HEK293 (cell line): ENCODE results near the gene CACNA2D3.

ENCODE experiments used
- CTCF ChIA-PET: fragments of 350-600 bp; formaldehyde crosslinking; extraction: SDS; loops from one replicate; lab custom pipeline; 2021; ENCODE audit warnings: antibody characterized with exemption; lab: Yijun Ruan, JAX
- POLR2A ChIA-PET: fragments of 300-600 bp; formaldehyde crosslinking; extraction: SDS; loops from one replicate; lab custom pipeline; 2020; ENCODE audit warnings: antibody characterized with exemption, inconsistent platforms; lab: Yijun Ruan, JAX
- H3K27ac ChIP-seq: fragments of 200-500 bp; sonication (Bioruptor generic); 2 replicates; pipeline ENCODE4 v1.5.1; 2014; ENCODE audit warnings: low read depth, low read length, control low read depth, inconsistent platforms; ENCODE audit errors: extremely low read depth
- H3K36me3 ChIP-seq, 2 experiments: fragments of 200-500 bp in 1 of 2; sonication (Bioruptor generic) in 1 of 2; 1 replicate in 1 of 2; 2 replicates in 1 of 2; pipeline ENCODE4 v1.5.1; 2014 to 2017; ENCODE audit warnings: inconsistent platforms in 2 of 2, low read length in 2 of 2; ENCODE audit not compliant: control insufficient read depth in 2 of 2, insufficient read depth in 1 of 2
- H3K4me1 ChIP-seq: fragments of 200-500 bp; sonication (Bioruptor generic); 2 replicates; pipeline ENCODE4 v1.5.1; 2014; ENCODE audit warnings: mild to moderate bottlenecking, low read length, inconsistent platforms; ENCODE audit not compliant: control insufficient read depth, insufficient read depth
- H3K4me3 ChIP-seq: 2 replicates; pipeline ENCODE4 v1.5.1; 2011; ENCODE audit warnings: low read depth, mild to moderate bottlenecking, control low read depth, low read length, moderate library complexity
- H3K9me3 ChIP-seq: fragments of 200-500 bp; sonication (Bioruptor generic); 2 replicates; pipeline ENCODE4 v1.5.1; 2014; ENCODE audit warnings: low read depth, low read length, inconsistent platforms; ENCODE audit not compliant: control insufficient read depth, insufficient read depth
- CTCF ChIP-seq: fragments of 450-650 bp; formaldehyde crosslinking; IDR thresholded peaks from 2 replicates; pipeline ENCODE4 v1.5.1; 2016; ENCODE audit warnings: missing biosample characterization, missing genetic modification characterization
- KLF1 ChIP-seq: fragments of 450-650 bp; formaldehyde crosslinking; IDR thresholded peaks from 2 replicates; pipeline ENCODE4 v1.5.1; 2016; ENCODE audit warnings: missing biosample characterization, missing genetic modification characterization
- KLF7 ChIP-seq: fragments of 450-650 bp; formaldehyde crosslinking; IDR thresholded peaks from 2 replicates; pipeline ENCODE4 v1.5.1; 2016; ENCODE audit warnings: missing biosample characterization, missing genetic modification characterization, borderline replicate concordance
- MZF1 ChIP-seq: fragments of 450-650 bp; formaldehyde crosslinking; IDR thresholded peaks from 2 replicates; pipeline ENCODE4 v1.5.1; 2017; ENCODE audit warnings: missing biosample characterization, missing genetic modification characterization, borderline replicate concordance
- SETDB1 ChIP-seq: IDR thresholded peaks from one replicate; pipeline ENCODE4 v1.6.1; 2017; ENCODE audit warnings: mild to moderate bottlenecking, low read length, moderate library complexity, mixed read lengths; ENCODE audit not compliant: insufficient read length
- SP7 ChIP-seq: fragments of 450-650 bp; formaldehyde crosslinking; IDR thresholded peaks from 2 replicates; pipeline ENCODE4 v1.5.1; 2016; ENCODE audit warnings: missing biosample characterization, missing genetic modification characterization
- ZBTB6 ChIP-seq: fragments of 450-650 bp; formaldehyde crosslinking; IDR thresholded peaks from 2 replicates; pipeline ENCODE4 v1.5.1; 2017; ENCODE audit warnings: missing biosample characterization, missing genetic modification characterization
- ZEB2 ChIP-seq: fragments of 450-650 bp; formaldehyde crosslinking; IDR thresholded peaks from 2 replicates; pipeline ENCODE4 v1.5.1; 2016; ENCODE audit warnings: missing biosample characterization, missing genetic modification characterization
- ZNF121 ChIP-seq: fragments of 450-650 bp; formaldehyde crosslinking; IDR thresholded peaks from 2 replicates; pipeline ENCODE4 v1.5.1; 2016; ENCODE audit warnings: missing biosample characterization, missing genetic modification characterization
- ZNF16 ChIP-seq: fragments of 450-650 bp; formaldehyde crosslinking; IDR thresholded peaks from 2 replicates; pipeline ENCODE4 v1.5.1; 2016; ENCODE audit warnings: low read depth, missing biosample characterization, missing genetic modification characterization
- ZNF169 ChIP-seq: fragments of 450-650 bp; formaldehyde crosslinking; IDR thresholded peaks from 2 replicates; pipeline ENCODE4 v1.5.1; 2016; ENCODE audit warnings: missing biosample characterization, missing genetic modification characterization
- ZNF18 ChIP-seq: fragments of 450-650 bp; formaldehyde crosslinking; IDR thresholded peaks from 2 replicates; pipeline ENCODE4 v1.5.1; 2016; ENCODE audit warnings: missing biosample characterization, missing genetic modification characterization
- ZNF184 ChIP-seq: fragments of 450-650 bp; IDR thresholded peaks from 2 replicates; pipeline ENCODE4 v1.5.1; 2018; ENCODE audit warnings: missing biosample characterization, mild to moderate bottlenecking, missing genetic modification characterization
- ZNF2 ChIP-seq: fragments of 450-650 bp; formaldehyde crosslinking; IDR thresholded peaks from 2 replicates; pipeline ENCODE4 v1.5.1; 2016; ENCODE audit warnings: missing biosample characterization, missing genetic modification characterization
- ZNF211 ChIP-seq: fragments of 450-650 bp; formaldehyde crosslinking; IDR thresholded peaks from 2 replicates; pipeline ENCODE4 v1.5.1; 2016; ENCODE audit warnings: low read depth, missing biosample characterization, missing genetic modification characterization
- ZNF221 ChIP-seq: fragments of 450-650 bp; formaldehyde crosslinking; IDR thresholded peaks from 2 replicates; pipeline ENCODE4 v1.5.1; 2017; ENCODE audit warnings: missing biosample characterization, missing genetic modification characterization, borderline replicate concordance
- ZNF248 ChIP-seq: fragments of 450-650 bp; formaldehyde crosslinking; IDR thresholded peaks from 2 replicates; pipeline ENCODE4 v1.5.1; 2017; ENCODE audit warnings: missing biosample characterization, missing genetic modification characterization
- ZNF521 ChIP-seq: fragments of 450-650 bp; formaldehyde crosslinking; IDR thresholded peaks from 2 replicates; pipeline ENCODE4 v1.5.1; 2017; ENCODE audit warnings: missing biosample characterization, mild to moderate bottlenecking, missing genetic modification characterization
- ZNF560 ChIP-seq: fragments of 450-650 bp; formaldehyde crosslinking; IDR thresholded peaks from 2 replicates; pipeline ENCODE4 v1.5.1; 2017; ENCODE audit warnings: missing biosample characterization, missing genetic modification characterization, borderline replicate concordance
- ZNF610 ChIP-seq: fragments of 450-650 bp; formaldehyde crosslinking; IDR thresholded peaks from 2 replicates; pipeline ENCODE4 v1.5.1; 2016; ENCODE audit warnings: missing biosample characterization, missing genetic modification characterization, borderline replicate concordance
- ZNF626 ChIP-seq: fragments of 450-650 bp; sonication (Bioruptor Pico); formaldehyde crosslinking; IDR thresholded peaks from 2 replicates; pipeline ENCODE4 v1.5.1; 2018; ENCODE audit warnings: missing biosample characterization, missing genetic modification characterization, inconsistent platforms
- ZNF660 ChIP-seq: fragments of 450-650 bp; IDR thresholded peaks from 2 replicates; pipeline ENCODE4 v1.5.1; 2018; ENCODE audit warnings: missing biosample characterization, mild to moderate bottlenecking, missing genetic modification characterization
- ZNF701 ChIP-seq: fragments of 450-650 bp; formaldehyde crosslinking; IDR thresholded peaks from 2 replicates; pipeline ENCODE4 v1.5.1; 2016; ENCODE audit warnings: missing biosample characterization, missing genetic modification characterization
- ZNF785 ChIP-seq: fragments of 450-650 bp; formaldehyde crosslinking; IDR thresholded peaks from 2 replicates; pipeline ENCODE4 v1.5.1; 2016; ENCODE audit warnings: missing biosample characterization, missing genetic modification characterization
- ZNF792 ChIP-seq: fragments of 450-650 bp; formaldehyde crosslinking; IDR thresholded peaks from 2 replicates; pipeline ENCODE4 v1.5.1; 2016; ENCODE audit warnings: missing biosample characterization, missing genetic modification characterization
- ZNF843 ChIP-seq: fragments of 450-650 bp; formaldehyde crosslinking; IDR thresholded peaks from 2 replicates; pipeline ENCODE4 v1.5.1; 2016; ENCODE audit warnings: missing biosample characterization, missing genetic modification characterization
- ZSCAN23 ChIP-seq: fragments of 450-650 bp; formaldehyde crosslinking; IDR thresholded peaks from 2 replicates; pipeline ENCODE4 v1.5.1; 2016; ENCODE audit warnings: missing biosample characterization, missing genetic modification characterization

CACNA2D3 gene

GRCh38 chr3:54866251-54866650 lies 743.9 kb downstream of the CACNA2D3 start:
- POLR2A ChIA-PET: no interaction called here
- no peaks in the 10 kb centered on the region for H3K36me3 ChIP-seq
- H3K27ac ChIP-seq: no peak overlapping the region
- H3K4me1 ChIP-seq: no peaks in the 10 kb centered on the region
- TF ChIP-seq ZNF792 (tag by site-specific recombination): no peak
- no peak for TF ChIP-seq ZNF18 (tag by site-specific recombination)
- TF ChIP-seq KLF7 (tag by site-specific recombination): no peak
- H3K4me3 ChIP-seq: no peak overlapping the region
- CTCF ChIA-PET: interaction anchor here (0.6 kb wide), 1 partner anchor 1476 kb away, joined by 3 read pairs; no protein-coding TSS in a partner anchor
- no peaks in the 10 kb centered on the region for H3K9me3 ChIP-seq

- no peak for TF ChIP-seq ZNF2 (tag by site-specific recombination)
- no peak for TF ChIP-seq ZBTB6
- TF ChIP-seq ZNF610: no peak
- TF ChIP-seq CTCF: no peak
- no peak for TF ChIP-seq SETDB1
- no peak for TF ChIP-seq ZNF626 (tag by site-specific recombination)
- no peaks in the 10 kb centered on the region for H3K36me3 ChIP-seq
- ChIA-PET POLR2A (interaction anchor here (0.5 kb wide), 1 partner anchor 155 kb away, joined by 3 read pairs; no protein-coding TSS in a partner anchor), CTCF (interaction anchor here (0.6 kb wide), 1 partner anchor 844 kb away, joined by 3 read pairs; no protein-coding TSS in a partner anchor)
- no peak overlapping the region for H3K4me3 ChIP-seq
- no peaks in the 10 kb centered on the region for H3K9me3 ChIP-seq
- H3K4me1 ChIP-seq: no peaks in the 10 kb centered on the region
- H3K27ac ChIP-seq: no peak overlapping the region
Measured at GRCh38 chr3:54870423-54870822, 748.1 kb downstream of the CACNA2D3 start.

GRCh38 chr3:54871867-54872266 lies 749.5 kb downstream of the CACNA2D3 start:
- H3K27ac ChIP-seq: no peak overlapping the region
- no peaks in the 10 kb centered on the region for H3K4me1 ChIP-seq
- CTCF ChIA-PET: no interaction called here
- TF ChIP-seq ZNF16 (tag by site-specific recombination): no peak
- no peak for TF ChIP-seq ZNF184 (tag by site-specific recombination)
- TF ChIP-seq KLF1 (tag by site-specific recombination): no peak
- no peak for TF ChIP-seq ZEB2 (tag by site-specific recombination)
- TF ChIP-seq ZNF660: no peak
- TF ChIP-seq ZNF521 (tag by site-specific recombination): no peak
- TF ChIP-seq ZNF701 (tag by site-specific recombination): no peak
- no peak for TF ChIP-seq ZNF169 (tag by site-specific recombination)
- TF ChIP-seq ZNF560 (tag by site-specific recombination): no peak
- no peak for TF ChIP-seq ZNF785 (tag by site-specific recombination)
- no peak for TF ChIP-seq ZSCAN23 (tag by site-specific recombination)
- TF ChIP-seq ZNF211 (tag by site-specific recombination): no peak
- no peak for TF ChIP-seq ZNF121 (tag by site-specific recombination)
- TF ChIP-seq ZNF843 (tag by site-specific recombination): no peak
- no peak for TF ChIP-seq ZNF248 (tag by site-specific recombination)
- no peak for TF ChIP-seq ZNF221 (tag by site-specific recombination)
- no peak for TF ChIP-seq SP7 (tag by site-specific recombination)
- TF ChIP-seq MZF1 (tag by site-specific recombination): no peak
- no peaks in the 10 kb centered on the region for H3K36me3 ChIP-seq
- no peaks in the 10 kb centered on the region for H3K9me3 ChIP-seq
- POLR2A ChIA-PET: no interaction called here
- H3K4me3 ChIP-seq: no peak overlapping the region
